Testis (tissue), 3 donors: Measurements from ENCODE around the gene PTPRE. TPM values are rescaled to one million over a fixed set of nuclear protein-coding genes. Genes with fewer than 3 reads are reported as not detected.

Experiments
- DNase-seq: peaks from one replicate; pipeline ENCODE4 v3.0.0-alpha.2; 2019
- H3K27ac ChIP-seq, 2 donors: fragments of 200-600 bp; sonication (generic); one replicate each; pipeline ENCODE4 v1.5.1; 2019
- H3K27me3 ChIP-seq: fragments of 200-600 bp; sonication (generic); one replicate; pipeline ENCODE4 v1.5.1; 2019
- H3K36me3 ChIP-seq: fragments of 200-600 bp; sonication (generic); one replicate; pipeline ENCODE4 v1.5.1; 2017; ENCODE audit warnings: low read depth; ENCODE audit errors: missing control alignments
- H3K4me1 ChIP-seq: fragments of 200-600 bp; sonication (generic); one replicate; pipeline ENCODE4 v1.5.1; 2019
- H3K4me3 ChIP-seq, 2 donors: fragments of 200-600 bp; sonication (generic); one replicate each; pipeline ENCODE4 v1.5.1; 2017 to 2019
- H3K9me3 ChIP-seq: fragments of 200-600 bp; sonication (generic); one replicate; pipeline ENCODE4 v1.5.1; 2017
- CTCF ChIP-seq, 3 experiments: fragments of 450-650 bp in 2 of 3; fragments of 200-600 bp in 1 of 3; sonication (generic) in 1 of 3; IDR thresholded peaks; one replicate each; pipeline ENCODE4 v1.5.1; 2016 to 2019; ENCODE audit warnings: antibody characterized with exemption in 3 of 3, mild to moderate bottlenecking in 2 of 3, moderate library complexity in 1 of 3
- POLR2A ChIP-seq: fragments of 450-650 bp; IDR thresholded peaks from one replicate; pipeline ENCODE4 v1.6.1; 2017; ENCODE audit warnings: antibody characterized with exemption, mild to moderate bottlenecking, moderate library complexity
- WGBS, 2 donors: methylation state at CpG; one replicate each; pipeline ENCODE4 v1.1.5; 2018; 5-methylcytosine and 5-hydroxymethylcytosine counted together
- intact Hi-C: fragments of 100-400 bp; cut with DNase I; formaldehyde crosslinking; loops from one replicate; pipeline ENCODE4 v1.15.1; 2023; ENCODE audit warnings: low total_unique reads
- polyA plus RNA-seq: library from polyadenylated mRNA; stranded (reverse); fragments of 350-450 nt; fragmentation: Illumina TruSeq; extraction: RNeasy Lipid Tissue Mini Kit (QIAGEN cat#74804); gene quantifications from one replicate; pipeline ENCODE4 v1.2.3, GENCODE V29; 2014; ENCODE audit warnings: low read depth, low replicate concordance; ENCODE audit not compliant: insufficient read depth
- total RNA-seq, 2 donors: library from RNA; depleted of rRNA; stranded (reverse); fragments of >200 nt; gene quantifications; one replicate each; pipeline ENCODE4 v1.2.3, GENCODE V29; 2016

PTPRE gene
- total and polyA plus RNA-seq, 3 donors from 2014 or later, result 10.0 to 26.6 (median 15.3) TPM

GRCh38 chr10:128078136-128078969, 171.4 kb downstream of the PTPRE start:
- Histone ChIP-seq H3K4me1 (no peaks in the 10 kb centered on the region), H3K4me3 (no peak overlapping the region), H3K9me3 (no peaks in the 10 kb centered on the region), H3K27me3 (no peaks in the 10 kb centered on the region), H3K36me3 (no peaks in the 10 kb centered on the region), H3K27ac (no peak overlapping the region)
- intact Hi-C loops, result no loop called here
- DNase-seq, result no peak
- WGBS, 2 donors, result 71 to 76% methylated on average over 12 to 17 of the region's 17 CpGs
- TF ChIP-seq CTCF (IDR thresholded peaks at IDR 0.05) (peak; percentile 10 to 64 (median 29)), POLR2A (no peak)

- DNase-seq, result no peak
- Histone ChIP-seq H3K9me3 (no peaks in the 10 kb centered on the region), H3K27me3 (no peaks in the 10 kb centered on the region), H3K36me3 (no peaks in the 10 kb centered on the region), H3K27ac (no peak overlapping the region), H3K4me1 (no peaks in the 10 kb centered on the region), H3K4me3 (no peak overlapping the region)
- TF ChIP-seq CTCF (IDR thresholded peaks at IDR 0.05) (no peak), POLR2A (no peak)
- WGBS, 2 donors, result 87 to 89% methylated on average over 13 of the region's 13 CpGs
- intact Hi-C loops, result no loop called here
Measured at GRCh38 chr10:128080231-128080630, 173.3 kb downstream of the PTPRE start.

GRCh38 chr10:128080641-128081040, 173.7 kb downstream of the PTPRE start:
- intact Hi-C loops, result no loop called here
- no peaks in the 10 kb centered on the region for H3K36me3 ChIP-seq
- WGBS, 2 donors, result 89 to 96% methylated on average over 8 of the region's 8 CpGs
- H3K4me3 ChIP-seq, result no peak overlapping the region
- no peaks in the 10 kb centered on the region for H3K4me1 ChIP-seq
- no peaks in the 10 kb centered on the region for H3K27me3 ChIP-seq
- no peak for DNase-seq
- H3K9me3 ChIP-seq, result no peaks in the 10 kb centered on the region
- no peak overlapping the region for H3K27ac ChIP-seq
- TF ChIP-seq POLR2A (no peak), CTCF (IDR thresholded peaks at IDR 0.05) (no peak)

GRCh38 chr10:128081222-128081621, 174.3 kb downstream of the PTPRE start:
- H3K27me3 ChIP-seq, result no peaks in the 10 kb centered on the region
- intact Hi-C loops, result no loop called here
- TF ChIP-seq POLR2A (no peak), CTCF (IDR thresholded peaks at IDR 0.05) (no peak)
- H3K4me1 ChIP-seq, result no peaks in the 10 kb centered on the region
- DNase-seq, result no peak
- no peaks in the 10 kb centered on the region for H3K36me3 ChIP-seq
- no peak overlapping the region for H3K27ac ChIP-seq
- no peaks in the 10 kb centered on the region for H3K9me3 ChIP-seq
- 82% methylated on average over 4 of the region's 4 CpGs for WGBS, 2 donors
- no peak overlapping the region for H3K4me3 ChIP-seq

GRCh38 chr10:128081720-128082119, 174.8 kb downstream of the PTPRE start:
- no peak overlapping the region for H3K4me3 ChIP-seq
- DNase-seq, result no peak
- no peaks in the 10 kb centered on the region for H3K4me1 ChIP-seq
- H3K36me3 ChIP-seq, result no peaks in the 10 kb centered on the region
- intact Hi-C loops, result no loop called here
- H3K27me3 ChIP-seq, result no peaks in the 10 kb centered on the region
- WGBS, 2 donors, result 54 to 74% methylated on average over 3 of the region's 3 CpGs
- no peak overlapping the region for H3K27ac ChIP-seq
- TF ChIP-seq CTCF (IDR thresholded peaks at IDR 0.05), result no peak
- TF ChIP-seq POLR2A, result no peak
- no peaks in the 10 kb centered on the region for H3K9me3 ChIP-seq
